IMR-90 (cell line): ENCODE results near the gene CPAMD8.

Source experiments
- CTCF ChIP-seq: conservative IDR thresholded peaks from 2 replicates; pipeline ENCODE4 v1.5.1; 2012; ENCODE audit warnings: mild to moderate bottlenecking, low read depth, low read length, improper control_type of control experiment
- MAFK ChIP-seq: IDR thresholded peaks from 2 replicates; pipeline ENCODE4 v1.6.1; 2012; ENCODE audit warnings: low read depth, low read length, improper control_type of control experiment
- POLR2A ChIP-seq: IDR thresholded peaks from 2 replicates; pipeline ENCODE4 v1.6.1; 2012; ENCODE audit warnings: mild to moderate bottlenecking, low read depth, low read length
- RAD21 ChIP-seq: IDR thresholded peaks from 2 replicates; pipeline ENCODE4 v1.6.1; 2012; ENCODE audit warnings: low read length, improper control_type of control experiment
- RCOR1 ChIP-seq: IDR thresholded peaks from 2 replicates; pipeline ENCODE4 v1.6.1; 2012; ENCODE audit warnings: mild to moderate bottlenecking, low read length, improper control_type of control experiment; ENCODE audit not compliant: insufficient replicate concordance
- RFX5 ChIP-seq: IDR thresholded peaks from 2 replicates; pipeline ENCODE4 v1.8.0; 2012; ENCODE audit warnings: low read depth, mild to moderate bottlenecking, low read length, moderate library complexity
- SMC3 ChIP-seq: fragments of 150-350 bp; IDR thresholded peaks from 2 replicates; pipeline ENCODE4 v1.6.1; 2016; ENCODE audit warnings: low read depth, mild to moderate bottlenecking, antibody characterized with exemption, low read length, moderate library complexity
- USF2 ChIP-seq: fragments of 150-350 bp; IDR thresholded peaks from 2 replicates; pipeline ENCODE4 v1.6.1; 2017; ENCODE audit warnings: mild to moderate bottlenecking, antibody characterized with exemption, low read length, low read depth

GRCh38 chr19:17049711-17050280, 23.2 kb upstream of the CPAMD8 start:
- TF ChIP-seq SMC3 (no peak), CTCF (no peak), USF2 (no peak), RFX5 (no peak), MAFK (no peak), RCOR1 (no peak), RAD21 (no peak), POLR2A (no peak)
